PFSK-1 (cell line): ENCODE measurements around the gene ACAD9.

Source experiments
- FOXP2 ChIP-seq: optimal IDR thresholded peaks from 2 replicates; pipeline ENCODE3; 2011; ENCODE audit warnings: borderline replicate concordance, control low read depth, inconsistent platforms; ENCODE audit not compliant: insufficient read depth; ENCODE audit errors: extremely low read length, extremely low read depth
- POLR2AphosphoS5 ChIP-seq: IDR thresholded peaks from 2 replicates; pipeline ENCODE4 v1.6.1; 2012; ENCODE audit warnings: low read depth, mild to moderate bottlenecking, control low read depth, low read length, moderate library complexity
- TAF1 ChIP-seq: IDR thresholded peaks from 2 replicates; pipeline ENCODE4 v1.6.1; 2012; ENCODE audit warnings: low read length, control low read depth, borderline replicate concordance; ENCODE audit not compliant: insufficient read depth
- TF ChIP-seq, protein P1 (sequence below), 2 experiments: IDR thresholded peaks; 2 replicates each; pipeline versions ENCODE4 v1.6.1 to v1.8.0; 2011 to 2012; ENCODE audit warnings: low read depth in 2 of 2, low read length in 2 of 2, control low read depth in 1 of 2, inconsistent platforms in 1 of 2, mild to moderate bottlenecking in 1 of 2, moderate library complexity in 1 of 2; ENCODE audit not compliant: insufficient read depth in 1 of 2

DNA sequence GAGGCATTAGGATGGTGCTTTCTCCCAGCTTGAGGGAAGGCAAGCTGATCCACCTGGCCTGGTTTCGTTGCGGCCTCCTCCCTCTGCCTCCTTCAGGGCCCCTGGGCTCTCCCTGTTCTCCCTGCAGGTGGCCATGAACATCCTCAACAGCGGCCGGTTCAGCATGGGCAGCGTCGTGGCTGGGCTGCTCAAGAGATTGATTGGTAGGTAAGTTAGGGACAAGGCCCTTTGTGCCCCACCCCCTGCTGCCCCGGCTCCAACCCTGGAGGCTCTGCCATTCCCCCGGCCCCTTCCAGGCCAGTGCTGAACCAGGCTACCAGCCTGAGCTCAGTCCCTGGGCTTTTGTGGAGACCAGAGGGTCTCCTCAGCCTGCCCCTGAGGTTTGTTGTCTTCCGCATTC lies 23.0 kb downstream of the ACAD9 start:
- TF ChIP-seq TAF1 (no peak), FOXP2 (no peak), POLR2AphosphoS5 (no peak)
- TF ChIP-seq, protein P1, sequence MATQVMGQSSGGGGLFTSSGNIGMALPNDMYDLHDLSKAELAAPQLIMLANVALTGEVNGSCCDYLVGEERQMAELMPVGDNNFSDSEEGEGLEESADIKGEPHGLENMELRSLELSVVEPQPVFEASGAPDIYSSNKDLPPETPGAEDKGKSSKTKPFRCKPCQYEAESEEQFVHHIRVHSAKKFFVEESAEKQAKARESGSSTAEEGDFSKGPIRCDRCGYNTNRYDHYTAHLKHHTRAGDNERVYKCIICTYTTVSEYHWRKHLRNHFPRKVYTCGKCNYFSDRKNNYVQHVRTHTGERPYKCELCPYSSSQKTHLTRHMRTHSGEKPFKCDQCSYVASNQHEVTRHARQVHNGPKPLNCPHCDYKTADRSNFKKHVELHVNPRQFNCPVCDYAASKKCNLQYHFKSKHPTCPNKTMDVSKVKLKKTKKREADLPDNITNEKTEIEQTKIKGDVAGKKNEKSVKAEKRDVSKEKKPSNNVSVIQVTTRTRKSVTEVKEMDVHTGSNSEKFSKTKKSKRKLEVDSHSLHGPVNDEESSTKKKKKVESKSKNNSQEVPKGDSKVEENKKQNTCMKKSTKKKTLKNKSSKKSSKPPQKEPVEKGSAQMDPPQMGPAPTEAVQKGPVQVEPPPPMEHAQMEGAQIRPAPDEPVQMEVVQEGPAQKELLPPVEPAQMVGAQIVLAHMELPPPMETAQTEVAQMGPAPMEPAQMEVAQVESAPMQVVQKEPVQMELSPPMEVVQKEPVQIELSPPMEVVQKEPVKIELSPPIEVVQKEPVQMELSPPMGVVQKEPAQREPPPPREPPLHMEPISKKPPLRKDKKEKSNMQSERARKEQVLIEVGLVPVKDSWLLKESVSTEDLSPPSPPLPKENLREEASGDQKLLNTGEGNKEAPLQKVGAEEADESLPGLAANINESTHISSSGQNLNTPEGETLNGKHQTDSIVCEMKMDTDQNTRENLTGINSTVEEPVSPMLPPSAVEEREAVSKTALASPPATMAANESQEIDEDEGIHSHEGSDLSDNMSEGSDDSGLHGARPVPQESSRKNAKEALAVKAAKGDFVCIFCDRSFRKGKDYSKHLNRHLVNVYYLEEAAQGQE (IDR thresholded peaks at IDR 0.05; ENCODE audit: insufficient read depth in 1 of 2, low read depth in 2 of 2, low read length in 2 of 2): no peak
